NCI-H1417 treated with DMSO at 0.1 percent for 48 hours (cell line): ENCODE measurements around the gene MBD3L3.
"Not testable (repeated sequence)": the region's sequence is repeated elsewhere in the genome, so short reads cannot be mapped to it uniquely, and the experiment has no call there.

Experiments
- DNase-seq: peaks from one replicate; lab custom pipeline; 2025; lab: John Stamatoyannopoulos, UW

The MBD3L3 gene

GRCh38 chr19:7063339-7063738, 4.9 kb upstream of the MBD3L3 start:
- DNase-seq = no peak

GRCh38 chr19:7059977-7060376, 1.5 kb upstream of the MBD3L3 start:
- DNase-seq = not testable (repeated sequence)

- not testable (repeated sequence) for DNase-seq
These were observed 2.1 kb downstream of the MBD3L3 start for GRCh38 chr19:7056371-7056770.

- not testable (repeated sequence) for DNase-seq
These were observed 2.8 kb downstream of the MBD3L3 start for GRCh38 chr19:7055679-7056078.

- DNase-seq = not testable (repeated sequence)
These were observed 3.7 kb downstream of the MBD3L3 start for GRCh38 chr19:7054635-7055368.

GRCh38 chr19:7052896-7053295, 5.6 kb downstream of the MBD3L3 start:
- not testable (repeated sequence) for DNase-seq

- not testable (repeated sequence) for DNase-seq
These were observed 7.1 kb downstream of the MBD3L3 start for GRCh38 chr19:7051421-7051820.

GRCh38 chr19:7049021-7049420, 9.5 kb downstream of the MBD3L3 start, which contains the start of gene MBD3L2:
TSS of gene MBD3L2 (plus strand) at chr19:7049321. CDS start at chr19:7049374, 53 bp downstream.
- not testable (repeated sequence) for DNase-seq

- not testable (repeated sequence) for DNase-seq
These were observed 16.9 kb downstream of the MBD3L3 start for GRCh38 chr19:7041563-7041962.

GRCh38 chr19:7040079-7040478, 18.4 kb downstream of the MBD3L3 start, which contains the start of gene MBD3L4:
TSS of gene MBD3L4 (minus strand) at chr19:7040179. CDS start at chr19:7040144, 35 bp downstream.
- not testable (repeated sequence) for DNase-seq

- DNase-seq = not testable (repeated sequence)
These were observed 28.2 kb downstream of the MBD3L3 start, which contains the start of gene MBD3L5 for GRCh38 chr19:7030278-7030677. TSS of gene MBD3L5 (plus strand) at chr19:7030578. CDS start at chr19:7030612, 34 bp downstream.

GRCh38 chr19:7028790-7029189, 29.7 kb downstream of the MBD3L3 start:
- DNase-seq = not testable (repeated sequence)

GRCh38 chr19:7021331-7021730, 37.1 kb downstream of the MBD3L3 start, which contains the start of gene MBD3L2B:
TSS of gene MBD3L2B (minus strand) at chr19:7021431. CDS start at chr19:7021397, 34 bp downstream.
- DNase-seq = not testable (repeated sequence)

GRCh38 chr19:7018828-7019227, 39.6 kb downstream of the MBD3L3 start:
- DNase-seq = no peak

- DNase-seq = no peak
These were observed 44.8 kb downstream of the MBD3L3 start for GRCh38 chr19:7013678-7014077.

- DNase-seq = no peak
These were observed 47.5 kb downstream of the MBD3L3 start for GRCh38 chr19:7010722-7011593.

- no peak for DNase-seq
These were observed 50.6 kb downstream of the MBD3L3 start for GRCh38 chr19:7007859-7008258.
